Caco-2 (cell line): ENCODE data around the gene GLYATL1. TPM values are rescaled to one million over a fixed set of nuclear protein-coding genes. Genes with fewer than 3 reads are reported as not detected.

ENCODE experiments used
- BruUV-seq: library from RNA; stranded (reverse); fragments of 400-500 nt; replicated peaks from 2 replicates; lab custom pipeline; 2021; lab: Mats Ljungman, UMichigan
- CTCF ChIA-PET: fragments of 300-600 bp; sonication (Branson Sonifier 250); formaldehyde crosslinking; loops from one replicate; lab custom pipeline; 2022; ENCODE audit warnings: antibody characterized with exemption; lab: Charles Lee
- POLR2A ChIA-PET: fragments of 300-600 bp; sonication (Branson Sonifier 250); formaldehyde crosslinking; loops from one replicate; lab custom pipeline; 2022; ENCODE audit warnings: antibody characterized with exemption; lab: Charles Lee
- DNase-seq, 2 experiments: peaks; one replicate each; pipeline versions ENCODE4 v3.0.0 to v3.0.0-alpha.2; 2020 to 2022
- H3K27me3 ChIP-seq: replicated peaks from 2 replicates; pipeline ENCODE4 v1.6.0; 2011; ENCODE audit warnings: low read length; ENCODE audit not compliant: control insufficient read depth, insufficient read depth
- H3K36me3 ChIP-seq: 2 replicates; pipeline ENCODE4 v1.5.1; 2011; ENCODE audit warnings: low read length; ENCODE audit not compliant: control insufficient read depth, insufficient read depth
- H3K4me1 ChIP-seq: fragments of 250-450 bp; sonication (Bioruptor Pico); 2 replicates; pipeline ENCODE4 v1.5.1; 2020; ENCODE audit warnings: mild to moderate bottlenecking
- H3K4me3 ChIP-seq: 2 replicates; pipeline ENCODE4 v1.5.1; 2011; ENCODE audit warnings: low read depth, mild to moderate bottlenecking, control low read depth, low read length
- H3K9me3 ChIP-seq: fragments of 250-450 bp; sonication (Bioruptor Pico); 2 replicates; pipeline ENCODE4 v1.5.1; 2020; ENCODE audit warnings: mild to moderate bottlenecking, moderate library complexity
- H3K27ac Mint-ChIP-seq: one replicate; pipeline ENCODE4 v1.8.0; 2022; ENCODE audit warnings: mixed read lengths; ENCODE audit not compliant: unreplicated experiment
- H3K27me3 Mint-ChIP-seq: one replicate; pipeline ENCODE4 v1.8.0; 2022; ENCODE audit warnings: mixed read lengths; ENCODE audit not compliant: insufficient read depth, unreplicated experiment
- H3K36me3 Mint-ChIP-seq: one replicate; pipeline ENCODE4 v1.8.0; 2022; ENCODE audit warnings: mild to moderate bottlenecking, mixed read lengths; ENCODE audit not compliant: insufficient read depth, unreplicated experiment
- H3K4me1 Mint-ChIP-seq: one replicate; pipeline ENCODE4 v1.8.0; 2022; ENCODE audit warnings: low read depth, mixed read lengths; ENCODE audit not compliant: unreplicated experiment
- H3K4me3 Mint-ChIP-seq: one replicate; pipeline ENCODE4 v1.8.0; 2022; ENCODE audit warnings: mild to moderate bottlenecking, moderate library complexity, mixed read lengths; ENCODE audit not compliant: unreplicated experiment
- H3K9me3 Mint-ChIP-seq: one replicate; pipeline ENCODE4 v1.8.0; 2022; ENCODE audit warnings: mixed read lengths; ENCODE audit not compliant: unreplicated experiment
- intact Hi-C: fragments of 100-400 bp; cut with micrococcal nuclease; formaldehyde crosslinking; loops from one replicate; pipeline ENCODE4 v1.10.0; 2022; ENCODE audit not compliant: unreplicated experiment
- total RNA-seq: library from RNA; stranded (reverse); gene quantifications from 2 replicates; pipeline ENCODE4 v1.2.3, GENCODE V29; 2022
- TF ChIP-seq, protein P1 (sequence below), 2 experiments: fragments of 200-600 bp in 1 of 2; IDR thresholded peaks; 1 replicate in 1 of 2; 2 replicates in 1 of 2; pipeline versions ENCODE4 v1.5.1 to v1.8.0; 2011 to 2022; ENCODE audit warnings: antibody characterized with exemption in 1 of 2, control low read depth in 1 of 2, inconsistent platforms in 1 of 2, low read depth in 1 of 2, low read length in 1 of 2, mild to moderate bottlenecking in 1 of 2, moderate library complexity in 1 of 2; ENCODE audit not compliant: insufficient read depth in 1 of 2, severe bottlenecking in 1 of 2, unreplicated experiment in 1 of 2

GLYATL1 gene
- total RNA-seq, 1 experiment from 2014 or later: 4.0 TPM

DNA sequence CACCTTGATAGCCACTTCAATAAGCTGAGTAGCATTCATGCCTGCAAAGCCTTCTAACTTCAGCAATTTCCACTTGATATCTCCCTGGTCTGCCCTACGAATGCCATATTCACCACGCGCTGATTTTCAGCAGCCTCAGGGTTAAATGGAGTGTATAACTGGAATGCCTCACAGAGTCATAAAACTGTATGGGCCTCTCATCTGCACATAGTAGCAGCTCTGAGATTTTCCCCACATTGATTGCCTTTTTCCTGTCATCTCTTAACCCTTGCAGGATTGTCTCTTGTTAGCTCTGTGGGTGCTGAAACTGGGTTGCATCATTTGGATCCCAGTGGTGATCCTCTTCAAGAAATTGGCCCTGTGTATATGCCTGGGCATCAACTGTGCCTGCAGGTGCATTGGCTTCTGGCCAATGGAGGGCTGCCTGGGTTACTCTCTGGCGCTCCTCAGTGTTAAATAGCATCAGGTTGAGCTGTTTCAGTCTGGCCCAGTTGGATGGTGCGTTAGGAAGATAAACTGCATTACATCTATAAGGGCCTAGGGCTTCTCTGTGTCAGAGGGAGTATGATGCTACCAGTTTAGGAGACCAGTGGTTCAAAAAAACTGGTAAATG, 17.4 kb upstream of the GLYATL1 start:
- Mint-ChIP-seq H3K36me3 (no peaks in the 10 kb centered on the region), H3K4me1 (peaks cover 37% of the 10 kb centered on the region), H3K27ac (peak overlapping the region; percentile 40), H3K4me3 (no peak overlapping the region), H3K9me3 (peaks cover 30% of the 10 kb centered on the region), H3K27me3 (no peaks in the 10 kb centered on the region)
- Histone ChIP-seq H3K36me3 (no peaks in the 10 kb centered on the region), H3K9me3 (peaks cover 10% of the 10 kb centered on the region), H3K4me3 (no peak overlapping the region), H3K27me3 (no peaks in the 10 kb centered on the region), H3K4me1 (peaks cover 57% of the 10 kb centered on the region)
- POLR2A ChIA-PET: no interaction called here
- no TSS peak for BruUV-seq
- CTCF ChIA-PET: interaction anchor here (0.5 to 1.3 kb wide), 4 partner anchors 21 to 285 kb away, joined by 3 to 4 read pairs (median 4); partner anchors contain the start of gene DTX4
- DNase-seq: peak; percentile 42 to 55
- intact Hi-C loops: loop anchor here (1.0 to 2.0 kb wide), 2 partner anchors 21 to 136 kb away; no protein-coding TSS in a partner anchor
- TF ChIP-seq, protein P1, sequence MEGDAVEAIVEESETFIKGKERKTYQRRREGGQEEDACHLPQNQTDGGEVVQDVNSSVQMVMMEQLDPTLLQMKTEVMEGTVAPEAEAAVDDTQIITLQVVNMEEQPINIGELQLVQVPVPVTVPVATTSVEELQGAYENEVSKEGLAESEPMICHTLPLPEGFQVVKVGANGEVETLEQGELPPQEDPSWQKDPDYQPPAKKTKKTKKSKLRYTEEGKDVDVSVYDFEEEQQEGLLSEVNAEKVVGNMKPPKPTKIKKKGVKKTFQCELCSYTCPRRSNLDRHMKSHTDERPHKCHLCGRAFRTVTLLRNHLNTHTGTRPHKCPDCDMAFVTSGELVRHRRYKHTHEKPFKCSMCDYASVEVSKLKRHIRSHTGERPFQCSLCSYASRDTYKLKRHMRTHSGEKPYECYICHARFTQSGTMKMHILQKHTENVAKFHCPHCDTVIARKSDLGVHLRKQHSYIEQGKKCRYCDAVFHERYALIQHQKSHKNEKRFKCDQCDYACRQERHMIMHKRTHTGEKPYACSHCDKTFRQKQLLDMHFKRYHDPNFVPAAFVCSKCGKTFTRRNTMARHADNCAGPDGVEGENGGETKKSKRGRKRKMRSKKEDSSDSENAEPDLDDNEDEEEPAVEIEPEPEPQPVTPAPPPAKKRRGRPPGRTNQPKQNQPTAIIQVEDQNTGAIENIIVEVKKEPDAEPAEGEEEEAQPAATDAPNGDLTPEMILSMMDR (IDR thresholded peaks at IDR 0.05; ENCODE audit: insufficient read depth in 1 of 2, low read depth in 1 of 2, low read length in 1 of 2, severe bottlenecking in 1 of 2, unreplicated experiment in 1 of 2): no peak

DNA sequence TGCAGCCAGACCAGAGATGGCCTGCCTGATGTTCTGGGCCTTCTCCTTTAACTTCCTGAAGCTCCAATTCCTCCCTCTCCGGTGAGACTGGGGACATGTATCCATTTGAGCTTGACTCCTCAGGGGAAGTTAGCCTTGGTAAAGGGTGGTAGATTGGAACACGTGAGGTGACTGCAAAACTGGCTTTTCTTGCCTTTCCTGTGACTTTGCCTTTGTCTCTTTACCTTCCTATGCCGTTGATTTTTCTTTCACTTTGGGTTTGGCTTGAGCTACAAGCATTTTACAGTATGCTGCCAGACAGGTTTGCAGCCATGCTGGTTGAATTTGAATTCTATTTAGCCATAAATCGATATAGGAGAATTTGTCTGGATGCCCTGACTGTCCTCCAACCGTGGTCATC, 16.8 kb upstream of the GLYATL1 start:
- no peak overlapping the region for H3K4me3 ChIP-seq
- no peaks in the 10 kb centered on the region for H3K27me3 Mint-ChIP-seq
- BruUV-seq: no TSS peak
- no peaks in the 10 kb centered on the region for H3K27me3 ChIP-seq
- CTCF ChIA-PET: interaction anchor here (0.5 to 1.3 kb wide), 5 partner anchors 21 to 285 kb away, joined by 3 to 4 read pairs (median 3); partner anchors contain the start of gene DTX4
- H3K36me3 Mint-ChIP-seq: no peaks in the 10 kb centered on the region
- H3K9me3 ChIP-seq: peaks cover 4% of the 10 kb centered on the region
- POLR2A ChIA-PET: no interaction called here
- TF ChIP-seq, protein P1 (IDR thresholded peaks at IDR 0.05; ENCODE audit: insufficient read depth in 1 of 2, low read depth in 1 of 2, low read length in 1 of 2, severe bottlenecking in 1 of 2, unreplicated experiment in 1 of 2): no peak
- DNase-seq: no peak
- intact Hi-C loops: loop anchor here (1.0 to 2.0 kb wide), 2 partner anchors 22 to 136 kb away; no protein-coding TSS in a partner anchor
- peaks cover 63% of the 10 kb centered on the region for H3K4me1 ChIP-seq
- no peaks in the 10 kb centered on the region for H3K36me3 ChIP-seq
- no peak overlapping the region for H3K4me3 Mint-ChIP-seq
- no peak overlapping the region for H3K27ac Mint-ChIP-seq
- peaks cover 39% of the 10 kb centered on the region for H3K4me1 Mint-ChIP-seq
- peaks cover 27% of the 10 kb centered on the region for H3K9me3 Mint-ChIP-seq

DNA sequence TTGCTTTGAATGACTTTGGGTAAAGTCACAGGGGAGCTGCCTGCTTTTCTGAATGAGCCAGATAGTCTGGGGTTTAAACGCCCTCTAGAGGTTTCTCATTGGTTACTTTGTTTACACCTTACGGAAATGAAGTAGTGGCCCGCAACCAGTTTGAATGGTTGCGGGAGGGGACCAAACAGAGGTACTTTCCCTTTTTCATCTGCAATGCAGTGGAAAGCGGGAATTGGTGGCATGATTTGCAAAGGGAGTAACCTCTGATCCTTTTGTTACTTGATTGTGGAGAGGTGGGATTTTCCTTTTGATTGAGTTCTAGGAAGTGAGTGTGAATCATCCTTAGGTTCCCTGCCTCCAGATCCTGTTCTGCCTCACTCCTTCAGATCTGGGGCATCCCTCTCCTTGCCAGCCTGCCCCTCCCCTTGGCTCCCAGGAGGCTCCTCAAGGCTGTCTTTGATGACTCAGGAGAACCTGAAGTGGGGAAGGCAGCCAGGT, 15.9 kb upstream of the GLYATL1 start:
- no TSS peak for BruUV-seq
- POLR2A ChIA-PET: no interaction called here
- peaks cover 19% of the 10 kb centered on the region for H3K9me3 Mint-ChIP-seq
- no peaks in the 10 kb centered on the region for H3K9me3 ChIP-seq
- peak overlapping the region; percentile 25 for H3K27ac Mint-ChIP-seq
- peaks cover 48% of the 10 kb centered on the region for H3K4me1 Mint-ChIP-seq
- intact Hi-C loops: loop anchor here (2.0 kb wide), 1 partner anchor 23 kb away; no protein-coding TSS in a partner anchor
- H3K4me3 ChIP-seq: no peak overlapping the region
- peaks cover 69% of the 10 kb centered on the region for H3K4me1 ChIP-seq
- H3K27me3 Mint-ChIP-seq: no peaks in the 10 kb centered on the region
- H3K27me3 ChIP-seq: no peaks in the 10 kb centered on the region
- H3K36me3 Mint-ChIP-seq: no peaks in the 10 kb centered on the region
- TF ChIP-seq, protein P1 (IDR thresholded peaks at IDR 0.05; ENCODE audit: insufficient read depth in 1 of 2, low read depth in 1 of 2, low read length in 1 of 2, severe bottlenecking in 1 of 2, unreplicated experiment in 1 of 2): peak in 1 of 2 experiments; percentile 23
- DNase-seq: no peak
- H3K36me3 ChIP-seq: no peaks in the 10 kb centered on the region
- H3K4me3 Mint-ChIP-seq: no peak overlapping the region
- CTCF ChIA-PET: interaction anchor here (1.2 kb wide), 1 partner anchor 135 kb away, joined by 3 read pairs; no protein-coding TSS in a partner anchor
